ENCODE results near the gene DEK. TPM values are rescaled to one million over a fixed set of nuclear protein-coding genes. Genes with fewer than 3 reads are reported as not detected.
"Not testable (repeated sequence)": the region's sequence is repeated elsewhere in the genome, so short reads cannot be mapped to it uniquely, and the experiment has no call there.

Gene DEK, protein sequence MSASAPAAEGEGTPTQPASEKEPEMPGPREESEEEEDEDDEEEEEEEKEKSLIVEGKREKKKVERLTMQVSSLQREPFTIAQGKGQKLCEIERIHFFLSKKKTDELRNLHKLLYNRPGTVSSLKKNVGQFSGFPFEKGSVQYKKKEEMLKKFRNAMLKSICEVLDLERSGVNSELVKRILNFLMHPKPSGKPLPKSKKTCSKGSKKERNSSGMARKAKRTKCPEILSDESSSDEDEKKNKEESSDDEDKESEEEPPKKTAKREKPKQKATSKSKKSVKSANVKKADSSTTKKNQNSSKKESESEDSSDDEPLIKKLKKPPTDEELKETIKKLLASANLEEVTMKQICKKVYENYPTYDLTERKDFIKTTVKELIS
- total RNA-seq (205 TPM), polyA plus RNA-seq (82.0 TPM)

DNA sequence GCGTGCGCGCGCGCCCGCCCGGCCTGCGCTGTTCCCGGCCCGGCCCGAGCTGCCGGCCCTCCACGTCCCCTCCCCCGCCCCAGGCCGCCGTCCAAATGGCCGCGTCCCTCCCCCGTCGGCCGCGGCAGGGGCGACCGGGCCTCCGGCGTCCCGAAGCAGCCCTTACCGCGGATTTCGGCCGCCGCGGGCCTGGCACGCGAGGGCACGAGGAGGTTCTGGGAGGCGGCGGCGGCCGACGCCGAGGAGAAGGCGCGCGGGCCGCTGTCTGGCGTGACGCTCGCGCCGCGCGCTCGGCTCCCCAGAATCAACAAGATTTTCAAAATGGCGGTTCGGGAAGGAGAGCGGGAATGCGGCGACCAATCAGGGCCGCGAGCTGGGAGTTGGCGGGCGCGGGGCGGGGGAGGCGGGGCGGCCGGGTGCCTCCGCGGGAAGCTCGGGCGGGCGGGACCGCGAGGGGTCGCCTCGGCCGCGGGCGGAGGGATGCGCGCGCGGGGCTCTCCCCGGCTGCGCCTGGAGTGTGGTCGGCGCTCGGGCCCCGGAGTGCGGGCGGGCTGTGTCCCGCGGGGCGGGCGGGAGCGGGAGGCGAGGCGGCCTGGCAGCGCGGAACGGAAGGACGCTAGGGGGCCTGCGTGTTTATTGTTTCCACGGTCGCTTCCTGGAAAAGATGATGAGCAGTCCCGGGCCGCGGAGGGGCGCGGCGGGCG is at the start of gene DEK:
Gene DEK (minus strand): TSS at position 312 of the 704 bp plus-strand sequence. CDS start 543 bp downstream, outside the sequence.
- Histone ChIP-seq H3K4me1 (ENCODE audit: insufficient read depth) (peaks cover 1% of the 10 kb centered on the region), H3K36me3 (ENCODE audit: insufficient read depth) (no peaks in the 10 kb centered on the region), H3K4me3 (ENCODE audit: low read depth, low read length) (peak within 1 kb of the TSS; percentile 82), H3K27ac (ENCODE audit: low read depth) (peak within 1 kb of the TSS; percentile 97)
- peak; percentile 67 for DNase-seq (ENCODE audit: extremely low spot score)
- WGBS = under 1% methylated on average over 113 of the region's 113 CpGs

DNA sequence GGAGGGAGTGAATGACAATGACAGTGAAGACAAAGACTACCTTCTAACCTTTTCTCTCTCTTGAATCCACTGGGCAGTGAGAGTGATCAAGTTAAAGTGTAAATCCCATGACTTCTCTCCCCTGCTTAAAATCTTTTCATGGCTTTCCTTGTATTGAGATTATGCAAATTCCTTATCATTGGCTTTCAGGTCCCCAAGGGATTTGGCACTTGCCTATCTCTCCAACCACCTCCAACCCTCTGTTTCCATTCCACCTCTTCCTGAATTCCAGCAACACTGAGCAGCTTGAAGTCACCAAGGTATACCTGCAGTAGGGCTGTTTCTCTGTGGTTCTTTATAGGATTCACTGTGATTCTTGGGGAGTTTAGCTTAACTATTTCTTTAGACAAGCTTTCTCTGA is 48.0 kb upstream of the DEK start:
- DNase-seq (ENCODE audit: extremely low spot score) = no peak
- Histone ChIP-seq H3K27ac (ENCODE audit: low read depth) (no peak overlapping the region), H3K4me1 (ENCODE audit: insufficient read depth) (no peaks in the 10 kb centered on the region), H3K36me3 (ENCODE audit: insufficient read depth) (no peaks in the 10 kb centered on the region), H3K4me3 (ENCODE audit: low read depth, low read length) (no peak overlapping the region)

DNA sequence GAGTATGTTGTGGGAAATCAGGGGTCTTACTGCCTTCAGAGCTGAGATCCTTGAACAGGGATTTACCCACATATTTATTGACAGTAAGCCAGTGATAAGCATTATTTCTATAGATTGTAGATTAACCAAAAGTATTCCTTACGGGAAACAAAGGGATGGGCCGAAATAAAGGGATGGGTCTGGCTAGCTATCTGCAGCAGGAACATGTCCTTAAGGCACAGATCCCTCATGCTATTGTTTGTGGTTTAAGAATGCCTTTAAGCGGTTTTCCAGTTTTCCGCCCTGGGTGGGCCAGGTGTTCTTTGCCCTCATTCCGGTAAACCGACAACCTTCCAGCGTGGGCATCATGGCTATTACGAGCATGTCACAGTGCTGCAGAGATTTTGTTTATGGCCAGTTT is 45.7 kb upstream of the DEK start:
- WGBS = 97% methylated on average over 8 of the region's 8 CpGs

DNA sequence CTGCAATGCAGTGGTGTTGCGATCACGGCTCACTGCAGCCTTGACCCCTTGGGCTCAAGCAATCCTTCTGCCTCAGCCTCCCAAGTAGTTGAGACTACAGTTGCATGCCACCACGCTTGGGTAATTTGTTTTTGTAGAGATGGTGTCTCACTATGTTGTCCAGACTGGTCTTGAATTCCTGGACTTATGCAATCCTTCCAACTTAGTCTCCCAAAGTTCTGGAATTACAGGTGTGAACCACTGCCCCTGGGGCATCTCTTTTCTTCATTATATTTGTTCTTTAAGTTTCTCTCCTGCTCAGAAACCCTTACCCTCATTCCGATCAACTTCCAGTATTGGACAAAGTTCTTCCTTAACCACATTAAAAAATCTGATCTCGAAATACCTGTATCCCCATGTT is 44.7 kb upstream of the DEK start:
- no peaks in the 10 kb centered on the region for H3K4me1 ChIP-seq (ENCODE audit: insufficient read depth)
- H3K36me3 ChIP-seq (ENCODE audit: insufficient read depth) = no peaks in the 10 kb centered on the region
- 93% methylated on average over 5 of the region's 5 CpGs for WGBS
- DNase-seq (ENCODE audit: extremely low spot score) = no peak
- H3K27ac ChIP-seq (ENCODE audit: low read depth) = no peak overlapping the region
- no peak overlapping the region for H3K4me3 ChIP-seq (ENCODE audit: low read depth, low read length)

More for the DNA sequence above, 45.7 kb upstream of the DEK start:
- not testable (repeated sequence) for H3K4me3 ChIP-seq (ENCODE audit: low read depth, low read length); H3K4me1 ChIP-seq (ENCODE audit: insufficient read depth); H3K27ac ChIP-seq (ENCODE audit: low read depth); DNase-seq (ENCODE audit: extremely low spot score); H3K36me3 ChIP-seq (ENCODE audit: insufficient read depth)

DNA sequence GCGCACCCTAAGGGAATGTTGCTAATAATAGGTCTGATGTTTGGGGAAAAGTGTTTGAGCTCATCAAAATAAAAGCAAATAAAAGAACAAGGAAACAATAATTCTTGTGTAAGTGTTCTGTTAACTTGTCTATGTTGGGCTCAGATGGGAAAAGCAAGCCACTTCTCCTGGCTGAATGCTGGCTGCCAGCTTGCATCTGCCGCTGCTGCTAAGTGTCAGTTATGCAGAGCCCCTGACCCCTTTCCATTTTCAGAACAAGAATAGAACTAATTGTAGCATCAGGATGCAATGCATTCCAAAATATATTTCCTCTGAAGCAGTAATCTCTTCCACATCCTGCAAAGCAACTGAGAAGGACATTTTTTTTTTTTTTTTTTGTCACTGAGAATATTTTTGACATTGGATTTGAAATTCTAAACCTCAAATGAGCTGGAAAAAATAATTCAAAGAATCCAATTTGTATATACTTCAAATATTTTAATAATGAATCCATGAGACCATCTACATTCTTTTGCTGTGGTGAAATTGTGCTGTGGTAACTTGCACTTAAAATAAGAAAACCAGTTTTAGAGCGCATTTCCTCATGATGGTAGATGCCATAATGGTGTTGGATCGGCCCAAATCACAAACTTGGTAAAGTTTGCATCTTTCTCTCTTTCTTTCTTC is 43.9 kb upstream of the DEK start:
- 81% methylated on average over 4 of the region's 4 CpGs for WGBS
- Histone ChIP-seq H3K4me3 (ENCODE audit: low read depth, low read length) (no peak overlapping the region), H3K36me3 (ENCODE audit: insufficient read depth) (no peaks in the 10 kb centered on the region), H3K27ac (ENCODE audit: low read depth) (no peak overlapping the region), H3K4me1 (ENCODE audit: insufficient read depth) (no peaks in the 10 kb centered on the region)
- DNase-seq (ENCODE audit: extremely low spot score) = no peak

DNA sequence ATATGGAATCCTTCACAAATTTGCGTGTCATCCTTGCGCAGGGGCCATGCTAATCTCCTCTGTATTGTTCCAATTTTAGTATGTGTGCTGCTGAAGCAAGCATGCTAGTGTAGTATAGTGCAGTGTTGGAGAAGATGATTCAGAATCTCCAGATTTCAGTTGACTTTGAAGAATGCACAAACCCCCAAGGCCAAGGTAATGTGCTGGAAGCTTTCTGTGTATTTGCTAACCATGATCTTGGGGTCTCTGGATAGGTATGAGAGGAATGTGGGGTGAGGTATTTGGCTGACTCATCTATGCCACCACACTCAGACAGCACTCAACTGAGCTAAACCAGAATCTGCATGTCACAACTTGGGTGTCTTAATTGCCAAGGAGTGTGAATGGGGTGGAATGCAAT is 42.6 kb upstream of the DEK start:
- Histone ChIP-seq H3K36me3 (ENCODE audit: insufficient read depth) (no peaks in the 10 kb centered on the region), H3K4me1 (ENCODE audit: insufficient read depth) (no peaks in the 10 kb centered on the region), H3K27ac (ENCODE audit: low read depth) (no peak overlapping the region), H3K4me3 (ENCODE audit: low read depth, low read length) (no peak overlapping the region)
- no peak for DNase-seq (ENCODE audit: extremely low spot score)
- 77% methylated on average over 2 of the region's 2 CpGs for WGBS

DNA sequence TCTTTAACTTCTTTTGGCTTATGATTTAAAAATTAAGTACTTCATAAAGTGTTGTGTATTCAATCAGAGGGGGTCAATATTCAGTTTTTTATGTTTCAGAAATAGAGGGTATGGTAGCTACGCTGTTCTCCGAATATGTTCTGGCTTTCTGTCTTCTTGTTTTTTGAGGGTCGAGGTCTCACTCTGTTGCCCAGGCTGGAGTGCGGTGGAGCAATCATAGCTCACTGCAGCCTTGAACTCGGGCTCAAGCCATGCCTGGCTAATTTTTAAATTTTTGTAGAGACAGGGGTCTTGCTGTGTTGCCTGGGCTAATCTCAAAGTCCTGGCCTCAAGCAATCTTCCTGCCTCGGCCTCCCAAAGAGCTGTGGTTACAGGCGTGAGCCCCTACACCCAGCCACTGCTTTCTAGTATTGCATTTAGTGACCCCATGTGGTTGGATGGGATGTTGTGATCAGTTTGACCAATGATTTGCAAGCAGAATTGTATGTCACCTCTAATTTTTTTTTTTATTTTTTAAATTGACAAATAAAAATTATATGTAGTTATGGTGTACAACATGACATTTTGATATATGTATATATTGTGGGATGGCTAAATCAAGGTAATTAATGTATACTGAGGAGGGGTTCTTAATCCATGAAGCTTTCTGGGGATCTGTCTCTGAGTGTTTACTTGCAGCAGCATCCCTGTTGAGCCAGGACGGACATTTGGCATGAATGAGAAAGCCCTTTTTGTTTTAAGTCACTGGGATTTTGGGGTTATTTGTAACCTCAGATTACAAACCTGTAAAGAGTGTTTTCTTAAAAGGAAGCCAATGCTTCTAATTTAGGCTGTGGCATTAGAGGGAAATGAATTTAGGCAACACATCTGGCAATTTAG is 38.5 kb upstream of the DEK start:
- WGBS = 78% methylated on average over 8 of the region's 8 CpGs
- H3K36me3 ChIP-seq (ENCODE audit: insufficient read depth) = no peaks in the 10 kb centered on the region
- no peak overlapping the region for H3K4me3 ChIP-seq (ENCODE audit: low read depth, low read length)
- no peak for DNase-seq (ENCODE audit: extremely low spot score)
- H3K27ac ChIP-seq (ENCODE audit: low read depth) = no peak overlapping the region
- no peaks in the 10 kb centered on the region for H3K4me1 ChIP-seq (ENCODE audit: insufficient read depth)

DNA sequence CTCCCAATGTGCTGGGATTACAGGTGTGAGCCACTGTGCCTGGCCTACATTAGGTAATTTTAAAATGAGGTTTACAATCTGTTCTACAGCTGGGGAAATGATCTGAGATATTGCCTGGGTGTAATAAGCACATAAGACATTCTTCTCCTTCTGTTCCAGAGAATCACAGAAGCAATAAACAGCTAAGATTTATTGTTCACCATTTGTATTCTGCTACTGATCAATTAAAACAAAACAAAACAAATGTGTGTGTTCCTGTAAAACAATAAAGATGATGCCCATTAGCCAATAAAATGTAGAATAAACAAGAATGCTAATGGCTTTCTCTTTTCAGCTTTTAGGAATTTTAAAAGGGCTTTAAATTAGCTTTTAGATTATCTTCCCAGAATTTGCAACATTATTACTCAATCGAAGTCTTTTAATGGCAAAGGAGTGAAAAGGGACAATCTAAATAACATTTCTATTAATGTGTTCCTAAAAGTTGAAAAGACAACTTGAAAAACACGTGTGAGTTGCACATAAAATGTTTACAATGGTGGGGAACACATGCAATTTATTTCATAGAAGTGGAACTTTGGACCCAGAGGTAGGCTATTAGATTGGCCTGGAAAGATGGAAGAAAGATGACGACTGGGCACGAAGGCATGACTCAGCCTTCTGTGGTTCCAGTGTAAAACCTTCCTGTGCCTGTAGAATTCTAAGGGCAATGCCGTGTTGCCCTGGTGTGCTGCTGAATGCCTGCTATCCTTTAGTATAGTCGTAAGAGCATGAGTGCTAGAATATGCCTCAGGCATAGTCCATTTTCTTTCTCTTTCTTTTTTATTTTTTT is 29.0 kb upstream of the DEK start:
- H3K4me3 ChIP-seq (ENCODE audit: low read depth, low read length) = no peak overlapping the region
- no peaks in the 10 kb centered on the region for H3K36me3 ChIP-seq (ENCODE audit: insufficient read depth)
- no peaks in the 10 kb centered on the region for H3K4me1 ChIP-seq (ENCODE audit: insufficient read depth)
- WGBS = 41% methylated on average over 6 of the region's 6 CpGs
- no peak for DNase-seq (ENCODE audit: extremely low spot score)
- H3K27ac ChIP-seq (ENCODE audit: low read depth) = no peak overlapping the region

DNA sequence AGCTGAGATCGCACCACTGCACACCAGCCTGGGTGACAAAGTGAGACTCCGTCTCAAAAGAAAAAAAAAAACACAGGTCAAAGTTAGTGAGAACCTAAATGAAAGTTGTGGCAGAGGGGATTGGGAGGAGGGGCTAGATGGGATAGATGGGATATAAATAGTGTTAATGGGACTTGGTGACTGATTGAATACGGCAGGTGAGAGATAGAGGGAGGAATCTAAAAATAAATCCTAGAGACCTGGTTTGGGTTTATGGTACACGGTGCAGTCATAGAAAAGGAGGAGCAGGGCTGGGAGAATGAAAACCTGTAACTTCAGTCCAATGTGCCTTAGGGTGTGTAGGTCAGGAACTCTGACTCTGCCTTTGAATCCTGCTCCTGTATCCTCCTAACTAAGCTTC is 25.0 kb upstream of the DEK start:
- no peak overlapping the region for H3K4me3 ChIP-seq (ENCODE audit: low read depth, low read length)

DNA sequence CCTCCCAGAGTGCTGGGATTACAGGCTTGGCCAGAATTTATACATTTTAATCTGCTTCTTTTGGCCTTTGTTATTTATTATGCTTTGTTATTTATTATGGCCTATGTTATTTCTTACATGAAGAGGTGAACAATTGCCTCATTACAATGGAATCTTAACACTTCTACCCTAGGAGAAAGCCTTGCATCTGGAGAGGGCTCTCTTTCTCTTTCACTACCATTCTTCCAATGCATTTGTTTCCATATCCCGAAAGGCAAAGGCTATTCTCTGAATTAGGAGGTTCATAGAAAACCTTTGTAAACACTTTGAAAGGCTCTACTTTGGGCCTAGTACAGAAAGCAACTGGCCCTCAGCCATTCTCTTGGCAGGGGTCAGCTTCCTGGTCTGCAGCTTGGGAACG is 19.9 kb upstream of the DEK start:
- no peaks in the 10 kb centered on the region for H3K36me3 ChIP-seq (ENCODE audit: insufficient read depth)
- no peak for DNase-seq (ENCODE audit: extremely low spot score)
- no peak overlapping the region for H3K4me3 ChIP-seq (ENCODE audit: low read depth, low read length)
- no peak overlapping the region for H3K27ac ChIP-seq (ENCODE audit: low read depth)
- WGBS = 83% methylated on average over 2 of the region's 2 CpGs
- H3K4me1 ChIP-seq (ENCODE audit: insufficient read depth) = no peaks in the 10 kb centered on the region

More for the DNA sequence above, 25.0 kb upstream of the DEK start:
- Histone ChIP-seq H3K4me1 (ENCODE audit: insufficient read depth) (no peaks in the 10 kb centered on the region), H3K27ac (ENCODE audit: low read depth) (no peak overlapping the region), H3K36me3 (ENCODE audit: insufficient read depth) (no peaks in the 10 kb centered on the region)
- no peak for DNase-seq (ENCODE audit: extremely low spot score)
- 66% methylated on average over 4 of the region's 4 CpGs for WGBS

DNA sequence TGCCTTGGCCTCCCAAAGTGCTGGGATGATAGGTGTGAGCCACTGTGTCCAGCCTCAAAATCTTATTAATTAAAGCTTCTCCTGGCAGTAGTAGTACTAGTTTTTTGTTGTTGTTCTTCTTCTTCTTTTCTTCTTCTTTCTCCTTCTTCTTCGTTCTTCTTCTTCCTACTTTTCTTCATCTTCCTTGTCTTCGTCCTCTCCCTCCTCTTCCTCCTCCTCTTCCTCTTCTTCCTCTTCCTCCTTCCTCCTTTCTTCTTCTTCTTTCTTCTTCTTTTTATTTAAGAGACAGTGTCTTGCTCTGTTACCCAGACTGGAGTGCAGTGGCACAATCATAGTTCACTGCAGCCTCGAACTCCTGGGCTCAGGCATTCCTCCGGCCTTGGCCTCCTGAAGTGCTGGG is 17.2 kb upstream of the DEK start:
- Histone ChIP-seq H3K36me3 (ENCODE audit: insufficient read depth) (no peaks in the 10 kb centered on the region), H3K4me3 (ENCODE audit: low read depth, low read length) (no peak overlapping the region), H3K27ac (ENCODE audit: low read depth) (no peak overlapping the region), H3K4me1 (ENCODE audit: insufficient read depth) (no peaks in the 10 kb centered on the region)
- WGBS = 64% methylated on average over 4 of the region's 4 CpGs
- no peak for DNase-seq (ENCODE audit: extremely low spot score)

DNA sequence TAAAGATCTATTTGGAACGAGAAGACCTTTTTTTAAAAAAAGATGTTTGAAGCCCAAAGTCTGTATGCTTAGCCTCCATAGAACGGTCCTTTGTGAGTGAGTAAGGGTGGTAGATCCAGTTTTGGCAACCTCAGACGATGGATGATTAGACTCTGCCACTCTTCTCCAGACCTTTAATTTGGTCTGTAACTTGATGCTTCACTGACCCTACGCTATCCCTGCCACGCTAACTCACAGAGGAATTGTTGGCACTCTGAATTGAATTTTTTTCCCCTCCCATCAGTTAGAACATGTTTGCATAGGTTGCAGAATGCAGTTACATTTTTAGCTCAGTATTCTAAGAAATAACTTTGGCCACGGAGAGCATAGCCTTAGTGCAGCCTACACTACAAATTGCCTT is 15.8 kb upstream of the DEK start:
- no peak for DNase-seq (ENCODE audit: extremely low spot score)
- WGBS = 33% methylated on average over 6 of the region's 6 CpGs

More for the DNA sequence above, 15.8 kb upstream of the DEK start:
- Histone ChIP-seq H3K36me3 (ENCODE audit: insufficient read depth) (no peaks in the 10 kb centered on the region), H3K4me1 (ENCODE audit: insufficient read depth) (no peaks in the 10 kb centered on the region), H3K4me3 (ENCODE audit: low read depth, low read length) (no peak overlapping the region), H3K27ac (ENCODE audit: low read depth) (no peak overlapping the region)

Data from urinary bladder (tissue), 4 donors.